Measurements from ENCODE around the gene RRAGD.

The RRAGD gene

DNA sequence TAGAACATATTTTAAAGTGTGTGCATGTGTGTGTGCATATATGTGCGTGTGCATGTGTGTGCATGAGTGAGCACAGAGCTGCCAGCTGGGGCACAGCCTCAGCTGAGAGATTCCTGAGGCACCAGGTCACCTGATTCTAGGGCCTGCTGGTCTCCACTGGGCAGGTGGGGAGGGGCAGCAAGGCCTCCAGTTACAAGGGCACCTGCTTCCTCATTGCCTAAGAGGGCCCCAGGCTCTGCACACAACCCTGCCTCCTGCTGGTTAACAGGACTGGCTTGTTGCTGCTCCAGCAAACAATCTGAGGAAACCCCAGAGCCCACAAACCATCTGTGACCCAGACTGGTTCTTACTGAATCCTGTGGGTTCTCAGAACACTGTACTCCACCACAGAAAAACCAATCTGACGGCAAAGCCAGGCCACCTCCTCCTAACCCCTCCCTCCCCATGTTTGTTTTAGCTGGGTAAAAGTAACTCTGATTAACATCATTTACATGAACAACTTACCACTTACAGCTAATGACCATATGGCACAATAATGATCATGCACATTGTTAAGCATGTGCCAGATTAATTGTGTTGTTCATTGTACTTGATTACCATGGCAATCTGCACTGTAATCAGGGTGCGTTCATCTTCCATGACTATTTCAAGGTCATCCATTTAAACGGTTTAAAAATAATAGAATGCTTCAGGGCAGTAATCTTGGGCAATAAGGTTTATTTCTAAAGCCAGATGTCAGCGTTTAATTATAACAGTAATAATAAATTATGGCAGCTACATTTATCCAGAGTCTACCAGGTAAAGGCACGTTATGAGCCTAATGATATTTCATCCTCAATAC lies 36.4 kb downstream of the RRAGD start:
- peak; percentile 60 for DNase-seq

GRCh38 chr6:89372506-89372901 lies 39.6 kb downstream of the RRAGD start:
- no peak for DNase-seq

DNA sequence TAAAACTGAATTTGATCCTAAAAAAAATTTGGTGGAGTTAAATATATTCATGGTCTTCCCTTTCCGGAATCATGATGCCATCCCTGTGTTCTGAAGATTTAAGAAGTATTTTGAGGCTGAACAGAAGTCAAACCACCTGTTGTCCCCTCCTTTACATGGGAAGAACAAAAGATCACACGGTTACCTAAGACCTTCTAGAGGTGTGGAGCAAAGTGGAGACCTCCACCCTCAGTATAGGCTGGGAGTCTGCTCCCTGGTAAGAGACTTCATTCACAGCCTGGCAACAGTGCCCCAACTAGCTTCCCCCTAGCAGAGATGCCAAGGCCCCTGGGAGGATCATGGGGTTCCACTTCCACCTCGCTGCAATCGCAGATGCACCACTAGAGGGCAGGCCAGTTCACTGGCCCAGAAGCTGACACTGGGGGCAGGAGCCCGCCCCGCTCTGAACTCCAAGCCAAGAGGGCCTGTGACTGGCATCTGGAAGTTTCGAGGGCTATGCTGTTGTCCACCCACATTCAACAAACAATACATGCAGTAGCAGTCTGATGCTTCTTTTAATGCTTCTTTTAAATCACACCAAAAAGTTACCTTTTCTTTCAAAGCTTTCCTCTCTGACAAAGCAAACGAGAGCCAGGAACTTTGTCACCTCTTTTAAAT lies 40.1 kb downstream of the RRAGD start:
- DNase-seq: peak; percentile 84

DNA sequence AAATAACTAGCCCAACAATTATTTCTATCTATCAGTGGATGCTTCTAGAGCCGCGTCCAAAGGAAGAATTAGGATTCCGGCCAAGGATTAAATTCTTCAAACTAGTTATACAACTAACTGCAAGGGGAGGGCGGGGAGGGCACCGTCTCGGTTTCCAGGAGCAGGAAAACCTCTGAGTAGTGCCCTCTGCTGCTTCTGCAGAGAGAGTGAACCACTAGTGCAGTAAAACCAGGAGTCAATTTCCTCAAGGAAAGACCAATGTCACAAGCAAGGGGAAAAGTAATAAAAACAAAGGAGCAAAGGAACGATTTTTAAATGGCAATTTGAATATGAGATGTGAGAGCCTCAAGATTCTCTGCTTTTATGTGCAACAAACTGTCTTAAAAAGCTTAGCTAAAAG lies 43.1 kb downstream of the RRAGD start:
- DNase-seq: no peak

- DNase-seq: peak; percentile 46
Observed at GRCh38 chr6:89368107-89368506, 44.0 kb downstream of the RRAGD start.

DNA sequence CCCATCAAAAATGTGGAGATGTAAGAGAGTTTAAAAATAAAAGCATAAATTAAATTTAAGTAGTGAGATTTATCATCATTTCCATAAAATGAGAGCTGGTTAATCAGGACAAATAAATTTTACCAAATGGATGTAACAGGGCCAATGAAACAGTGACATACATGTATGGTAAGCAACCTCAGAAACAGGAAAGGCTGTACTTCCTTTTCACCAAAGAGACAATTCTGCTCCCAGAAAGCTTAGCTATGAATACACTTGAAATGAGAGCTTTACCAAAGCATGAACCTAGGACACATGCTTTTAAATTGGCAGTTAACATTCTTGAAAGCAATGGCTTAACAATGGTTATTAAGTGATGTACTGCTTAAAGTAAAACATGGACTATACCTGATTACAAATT lies 47.5 kb downstream of the RRAGD start:
- no peak for DNase-seq

- no peak for DNase-seq
Observed at GRCh38 chr6:89361171-89361570, 50.9 kb downstream of the RRAGD start.

- DNase-seq: no peak
Observed at GRCh38 chr6:89360415-89360999, 51.6 kb downstream of the RRAGD start.

DNA sequence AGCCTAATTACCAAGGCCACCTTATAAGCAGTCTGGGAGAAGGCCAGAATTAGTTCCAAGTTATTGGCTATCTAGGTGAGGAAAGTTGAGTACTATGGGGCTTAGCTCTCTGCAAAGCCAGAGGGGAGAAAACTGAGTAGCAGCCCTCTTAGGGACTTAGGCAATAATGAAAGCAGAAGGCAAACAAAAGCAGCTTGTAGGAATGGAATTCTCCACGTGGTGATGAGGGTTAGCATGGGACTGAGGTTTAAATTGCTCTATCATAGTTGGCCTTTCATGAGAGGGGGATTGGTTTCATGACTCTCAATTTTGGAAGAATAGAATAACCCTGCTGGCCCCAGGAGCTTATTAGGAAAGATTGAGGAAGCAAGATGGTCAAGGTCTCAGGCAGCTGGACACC lies 52.5 kb downstream of the RRAGD start:
- no peak for DNase-seq

DNA sequence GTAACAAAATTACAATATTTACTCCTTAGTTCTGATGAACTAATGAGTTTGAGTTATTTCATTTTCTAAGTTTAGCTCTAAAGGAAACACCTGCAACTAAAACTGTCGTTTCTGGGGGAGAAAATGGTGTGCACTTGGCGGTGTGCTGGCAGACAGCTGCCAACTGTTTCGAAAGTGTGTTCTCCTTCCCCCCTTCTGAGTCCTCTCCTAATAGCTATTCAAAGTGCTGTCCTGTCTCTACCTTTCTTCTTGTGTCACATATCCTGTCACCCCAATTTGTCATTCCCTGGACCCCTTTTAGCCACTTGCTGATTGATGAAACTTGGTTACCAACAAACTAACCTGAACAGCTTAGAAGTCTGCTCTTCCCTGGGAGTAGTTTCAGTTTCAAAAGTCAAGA lies 54.7 kb downstream of the RRAGD start:
- no peak for DNase-seq

- DNase-seq: no peak
Observed at GRCh38 chr6:89356642-89357170, 55.4 kb downstream of the RRAGD start.

- DNase-seq: no peak
Observed at GRCh38 chr6:89355511-89356194, 56.4 kb downstream of the RRAGD start.

DNA sequence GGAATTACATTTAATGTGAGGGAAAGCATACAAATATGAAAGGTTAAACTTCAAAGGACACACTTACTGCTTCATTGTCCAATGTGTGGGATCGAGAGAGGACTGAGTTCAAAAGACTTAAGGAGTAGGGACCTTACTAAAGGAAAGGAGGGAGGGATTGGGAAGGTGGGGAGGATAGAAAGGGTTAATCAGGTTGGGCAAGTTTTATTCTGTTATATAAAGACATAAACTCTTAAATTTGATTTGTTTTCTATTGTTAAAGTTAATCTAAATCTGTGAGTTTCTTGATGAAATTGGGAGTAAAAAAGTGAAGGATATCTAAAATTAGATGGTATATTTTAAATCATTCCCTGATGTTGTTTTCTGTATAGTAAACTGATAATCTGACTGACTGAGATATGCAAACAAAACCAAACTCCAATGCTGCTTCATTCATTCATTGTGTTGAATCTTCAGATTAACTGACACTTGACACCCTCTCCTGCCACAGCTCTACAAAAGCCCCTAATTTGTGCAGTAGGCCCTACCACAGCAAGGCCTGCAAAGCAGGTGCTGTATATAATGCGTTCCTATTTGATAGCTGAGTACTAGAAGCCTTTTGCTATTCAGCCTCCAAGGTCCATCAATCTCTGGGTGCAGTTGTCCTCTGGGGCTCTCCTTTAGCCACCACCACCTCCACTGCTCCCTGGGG lies 58.2 kb downstream of the RRAGD start:
- DNase-seq: no peak

DNA sequence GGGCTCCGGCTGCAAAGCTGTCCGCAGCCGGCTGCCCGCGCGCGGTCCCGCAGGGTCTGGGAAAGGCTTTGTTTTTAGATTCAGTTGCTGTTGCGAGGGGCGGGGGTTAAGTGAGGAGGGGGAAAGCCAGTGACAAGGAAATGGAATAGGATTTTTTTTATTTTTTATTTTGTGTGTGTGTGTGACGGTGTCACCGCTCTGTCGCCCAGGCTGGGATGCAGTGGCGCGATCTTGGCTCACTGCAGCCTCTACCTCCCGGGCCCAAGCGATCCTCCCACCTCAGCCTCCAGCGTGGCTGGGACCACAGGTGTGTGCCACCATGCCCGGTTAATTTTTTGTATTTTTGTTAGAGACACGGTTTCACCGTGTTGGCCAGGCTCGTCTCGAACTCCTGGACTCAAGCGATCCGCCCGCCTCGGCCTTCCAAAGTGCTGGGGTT lies 58.9 kb downstream of the RRAGD start:
- DNase-seq: peak; percentile 27

GRCh38 chr6:89352278-89353117 lies 59.6 kb downstream of the RRAGD start, which contains the start of gene UBE2J1:
TSS of gene UBE2J1 (minus strand) at chr6:89352722. CDS start at chr6:89352569, 153 bp downstream.
- peak; percentile 78 for DNase-seq

DNA sequence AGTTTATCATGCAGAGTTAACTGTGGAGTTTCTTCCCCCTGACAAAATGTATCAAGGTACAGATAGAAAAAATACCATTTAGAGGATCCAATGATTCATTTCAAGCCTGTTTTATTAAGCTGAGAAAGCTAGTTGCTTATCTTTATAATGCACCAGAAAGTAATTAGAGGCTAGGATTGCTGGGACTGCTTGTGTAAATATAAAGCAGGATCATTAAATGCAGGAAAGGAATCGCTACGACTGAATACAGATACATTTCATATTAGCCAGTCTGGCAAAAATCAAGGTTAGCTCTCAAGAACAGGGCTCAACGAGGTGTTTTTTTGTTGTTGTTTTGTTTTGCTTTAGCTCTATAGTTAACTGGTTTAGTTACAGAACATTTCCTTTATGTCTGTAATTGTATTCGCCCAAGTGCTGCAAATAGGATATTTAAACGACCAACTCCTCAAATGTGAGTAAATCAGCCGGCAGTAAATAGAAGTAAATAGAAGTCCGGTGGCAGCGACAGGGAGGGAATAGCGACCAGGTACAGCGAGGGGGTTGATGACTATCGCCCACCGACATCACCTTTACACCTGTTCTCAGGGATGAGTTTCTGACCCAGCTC lies 60.3 kb downstream of the RRAGD start:
- no peak for DNase-seq

- DNase-seq: no peak
Observed at GRCh38 chr6:89350281-89350966, 61.6 kb downstream of the RRAGD start.

DNA sequence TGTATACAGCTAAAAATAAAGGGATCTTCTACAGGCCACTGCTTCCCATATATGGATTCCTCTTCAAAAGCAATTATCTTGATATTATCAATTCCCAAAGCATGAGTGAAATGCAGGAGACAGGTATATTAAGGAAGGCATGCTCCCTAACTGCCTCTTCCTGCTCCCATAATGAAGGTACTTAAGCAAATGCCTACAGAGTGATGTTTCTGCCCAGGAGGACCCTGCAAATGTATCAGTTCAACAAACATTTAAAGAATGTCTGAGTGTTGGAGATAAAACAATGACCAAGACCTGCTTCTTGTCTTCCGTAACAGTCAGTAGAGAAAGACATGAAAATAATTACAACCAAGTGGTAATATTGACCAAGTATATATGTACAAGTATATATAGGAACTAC lies 63.7 kb downstream of the RRAGD start:
- no peak for DNase-seq

- no peak for DNase-seq
Observed at GRCh38 chr6:89347825-89348224, 64.2 kb downstream of the RRAGD start.

DNA sequence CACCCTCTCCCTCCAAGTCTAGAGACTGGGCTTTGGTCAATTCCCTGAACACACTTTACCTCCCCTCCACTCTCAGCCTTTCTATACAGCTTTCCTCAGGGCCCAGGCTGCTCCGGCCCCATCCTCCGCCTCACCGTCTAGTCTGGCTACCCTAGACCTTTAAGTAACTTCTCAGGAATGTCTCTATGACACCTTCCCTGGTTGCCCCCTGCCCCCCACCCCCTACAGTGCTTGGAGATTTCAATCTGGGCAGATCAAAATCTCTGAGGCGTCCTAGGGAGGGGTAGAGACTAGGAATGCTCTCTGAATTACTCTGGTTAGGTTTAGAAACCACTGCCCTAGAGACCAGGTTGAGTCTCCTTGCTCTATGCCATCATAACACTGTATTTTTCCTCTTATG lies 65.6 kb downstream of the RRAGD start:
- no peak for DNase-seq
